Medulla oblongata (tissue), 1 donor: ENCODE measurements around the gene RUNX3.

Experiments
- DNase-seq: peaks from one replicate; pipeline ENCODE4 v3.0.0-alpha.2; 2015; ENCODE audit errors: extremely low spot score

The RUNX3 gene

DNA sequence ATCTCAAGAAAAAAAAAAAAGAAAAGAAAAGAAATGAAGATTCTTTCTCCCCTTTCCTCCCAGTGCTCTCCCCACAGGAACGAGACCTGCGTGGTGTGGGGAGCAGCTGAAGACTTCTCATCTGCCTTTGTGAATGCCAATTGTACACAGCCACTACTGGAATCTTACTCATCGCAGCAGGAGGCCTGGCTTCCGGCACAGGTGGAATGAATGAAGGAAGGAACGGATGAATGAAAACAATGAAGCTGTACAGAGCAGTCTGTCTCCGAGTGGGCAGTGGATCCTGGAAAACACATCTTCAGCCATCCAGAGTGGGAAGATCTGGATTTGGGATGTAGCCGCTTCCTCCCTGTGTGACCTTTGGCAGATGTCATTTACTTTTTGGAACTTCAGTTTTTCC lies 64.9 kb downstream of the RUNX3 start:
- no peak for DNase-seq

DNA sequence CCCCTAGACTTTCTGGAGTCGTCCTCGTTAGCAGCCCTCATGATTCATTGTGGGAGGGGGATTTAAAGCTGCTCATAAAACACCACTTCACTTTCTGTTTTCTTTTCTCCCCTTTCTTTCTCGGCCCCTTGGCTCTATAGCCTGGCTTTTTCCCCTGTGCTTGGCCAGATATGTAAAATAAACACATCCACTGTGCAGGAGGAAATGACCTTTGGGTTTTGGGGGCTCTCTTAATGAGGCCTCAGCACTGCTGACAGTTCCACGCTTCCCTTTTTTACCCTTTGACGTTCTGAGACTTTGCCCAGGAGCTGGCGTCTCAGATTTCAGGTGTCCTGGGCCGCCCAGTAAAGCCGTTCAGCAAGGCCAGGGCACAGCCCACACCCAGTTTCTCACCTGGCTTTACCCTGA lies 65.7 kb downstream of the RUNX3 start:
- no peak for DNase-seq

DNA sequence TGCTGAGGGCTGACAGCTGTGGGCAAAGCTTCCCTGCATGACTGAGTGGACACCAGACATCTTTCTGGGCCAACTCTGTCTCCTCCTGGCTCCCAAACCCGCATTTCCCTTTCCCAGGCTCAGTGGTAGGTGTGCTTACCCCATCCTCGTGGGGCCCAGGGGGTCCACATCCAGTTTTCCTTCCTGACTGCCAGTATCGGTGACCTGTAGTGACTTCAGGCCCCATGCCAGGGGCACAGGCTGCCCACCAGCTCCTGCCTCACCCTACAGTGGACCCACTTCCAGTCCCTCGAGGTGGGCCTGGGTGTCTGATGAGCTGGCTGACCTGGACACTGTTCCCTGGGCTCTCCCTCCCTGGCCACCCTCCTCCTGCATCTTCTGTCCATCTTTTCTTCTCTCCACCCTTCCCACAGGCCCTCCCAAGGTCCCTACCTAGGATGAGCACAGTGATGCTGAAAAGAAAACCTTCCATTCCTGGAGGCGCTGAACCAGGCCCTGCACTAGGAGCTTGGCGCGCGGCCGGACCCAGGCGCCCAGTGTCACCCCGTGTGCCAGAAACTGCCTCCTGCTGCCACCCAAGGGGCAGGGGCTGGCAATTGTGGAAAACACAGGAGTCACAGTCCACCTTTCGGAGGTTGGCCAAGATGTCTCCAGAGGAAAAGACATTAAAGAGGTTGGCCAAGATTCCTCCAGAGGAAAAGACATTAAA lies 67.1 kb downstream of the RUNX3 start:
- DNase-seq: no peak

- no peak for DNase-seq
Observed at GRCh38 chr1:24861821-24862727, 68.0 kb downstream of the RUNX3 start.

GRCh38 chr1:24860841-24861240 lies 69.2 kb downstream of the RUNX3 start:
- no peak for DNase-seq

GRCh38 chr1:24859063-24860010 lies 70.7 kb downstream of the RUNX3 start:
- DNase-seq: no peak

GRCh38 chr1:24858277-24858676 lies 71.8 kb downstream of the RUNX3 start:
- no peak for DNase-seq

- DNase-seq: no peak
Observed at GRCh38 chr1:24857507-24858133, 72.5 kb downstream of the RUNX3 start.

DNA sequence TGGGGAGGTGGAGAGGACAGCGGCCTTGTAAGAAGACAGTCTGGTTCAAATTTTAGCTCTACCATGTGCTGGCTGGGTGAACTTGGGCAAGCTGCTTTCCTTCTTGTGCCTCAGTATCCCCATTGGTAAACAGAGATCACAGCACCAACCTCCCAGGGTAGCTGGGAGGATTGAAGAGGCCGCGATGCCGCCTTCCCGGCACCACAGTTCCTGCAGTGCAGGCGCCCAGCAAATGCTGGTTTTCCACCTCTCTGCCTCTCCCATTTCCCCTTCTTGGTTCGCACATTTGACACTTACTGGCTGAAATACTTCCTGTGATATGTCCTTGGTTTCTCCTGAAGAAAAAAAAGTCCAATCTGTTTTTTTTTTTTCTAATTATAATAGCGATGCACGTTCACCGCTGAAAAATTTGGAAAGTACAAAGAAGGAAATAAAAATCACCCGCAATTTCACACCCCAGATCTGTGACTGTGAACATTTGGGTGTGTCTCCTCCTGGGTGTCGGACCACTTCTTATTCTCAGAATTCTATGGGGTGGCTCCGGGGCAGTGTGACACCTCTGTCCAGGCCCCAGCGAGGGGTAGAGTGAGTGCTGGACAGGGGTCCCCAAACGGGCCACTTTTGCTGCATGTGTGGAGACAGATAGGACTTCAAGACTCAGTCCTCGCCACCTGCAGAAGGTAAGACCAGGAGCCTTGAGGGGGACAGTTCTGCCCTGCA lies 73.1 kb downstream of the RUNX3 start:
- DNase-seq: no peak

DNA sequence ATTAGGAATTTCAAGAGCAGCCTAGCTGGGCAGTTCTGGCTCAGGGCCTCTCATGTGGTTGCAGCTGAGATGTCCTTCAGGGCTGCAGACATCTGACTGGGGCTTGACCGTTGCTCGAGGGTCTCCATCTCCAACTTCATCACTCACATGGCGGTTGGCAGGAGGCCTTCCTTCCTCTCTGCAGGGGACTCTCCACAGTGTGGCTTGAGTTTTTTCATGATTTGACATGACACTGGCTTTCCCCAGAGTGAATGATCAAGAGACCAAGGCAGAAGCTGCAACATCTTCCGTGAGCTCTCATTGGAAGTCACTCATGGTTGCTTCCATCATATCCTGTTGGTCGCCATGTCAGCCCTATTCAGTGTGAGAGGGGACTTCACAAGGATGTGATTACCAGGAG lies 74.6 kb downstream of the RUNX3 start:
- no peak for DNase-seq

DNA sequence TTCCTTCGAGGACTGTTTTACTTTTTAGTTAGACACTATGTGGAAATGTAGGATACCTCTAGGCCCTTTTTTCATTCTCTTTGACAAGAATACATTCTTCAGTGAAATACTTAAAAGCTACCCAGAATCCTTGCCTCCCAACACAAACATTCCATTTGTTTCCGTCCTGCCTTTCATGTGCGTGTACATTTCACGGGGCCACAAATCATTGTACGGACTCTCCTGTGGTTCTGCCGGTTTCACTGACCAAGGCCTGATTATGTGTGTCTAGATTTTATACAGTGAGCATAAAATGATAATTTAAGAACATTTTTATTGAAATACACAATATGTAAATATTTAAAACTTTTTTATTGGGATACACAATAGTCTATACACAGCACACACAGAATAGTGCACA lies 76.4 kb downstream of the RUNX3 start:
- no peak for DNase-seq

DNA sequence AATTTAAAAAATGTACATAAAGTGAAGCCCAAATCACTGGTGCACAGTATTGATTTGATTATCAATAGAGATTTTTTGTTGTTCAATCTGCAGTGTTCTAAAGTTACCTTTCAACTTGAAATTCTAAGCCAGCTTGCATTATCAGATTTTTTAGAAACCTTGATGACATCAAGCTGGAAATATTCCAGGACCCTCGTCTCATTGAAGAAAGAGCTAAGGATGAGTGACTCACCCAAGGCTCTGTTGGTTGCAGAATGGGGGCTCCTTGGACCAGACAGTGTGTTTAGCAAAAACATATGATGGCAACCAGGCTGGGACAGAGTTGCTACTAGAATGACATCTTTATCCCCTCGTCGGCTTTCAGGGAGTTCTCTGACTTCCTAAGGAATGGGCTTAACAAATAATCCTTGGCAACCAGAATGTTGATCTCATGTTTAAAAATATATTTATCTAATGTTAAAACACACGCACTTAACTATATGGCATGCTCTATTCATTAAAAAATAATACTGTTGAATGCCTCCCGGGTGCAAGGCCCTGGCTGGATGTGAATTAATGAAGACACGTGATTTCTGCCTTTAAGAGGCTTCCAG lies 79.7 kb downstream of the RUNX3 start:
- no peak for DNase-seq

DNA sequence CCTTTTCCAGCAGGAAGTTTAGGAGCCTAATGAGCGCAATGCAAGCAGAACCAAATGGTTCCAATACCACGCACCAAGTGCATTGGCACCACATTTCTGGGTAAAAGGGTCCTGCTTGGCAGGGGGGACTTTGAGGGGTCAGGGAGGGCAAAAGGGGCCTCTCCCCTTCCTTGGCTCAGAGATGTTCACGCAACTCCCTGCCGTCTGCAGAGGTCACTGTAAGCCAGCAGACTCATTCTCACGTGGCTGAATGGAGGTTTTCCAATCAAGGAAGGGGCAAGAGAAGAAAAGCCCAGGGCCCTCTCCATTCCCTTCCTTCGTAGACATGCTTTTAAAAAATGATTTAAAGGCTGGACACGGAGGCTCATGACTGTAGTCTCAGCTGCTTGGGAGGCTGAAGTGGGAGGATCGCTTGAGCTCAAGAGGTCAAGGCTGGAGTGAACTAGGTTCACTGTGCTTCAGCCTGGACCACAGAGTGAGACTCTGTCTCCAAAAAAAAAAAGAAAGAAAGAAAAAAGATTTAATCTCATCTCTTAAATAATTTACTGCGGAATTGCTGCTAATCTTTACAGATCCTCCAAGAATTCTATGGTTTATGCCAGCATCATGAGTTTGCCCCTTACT lies 80.3 kb downstream of the RUNX3 start:
- peak; percentile 37 for DNase-seq
